ENCODE results near the gene OXER1. TPM values are rescaled to one million over a fixed set of nuclear protein-coding genes. Genes with fewer than 3 reads are reported as not detected.

OXER1 gene, protein sequence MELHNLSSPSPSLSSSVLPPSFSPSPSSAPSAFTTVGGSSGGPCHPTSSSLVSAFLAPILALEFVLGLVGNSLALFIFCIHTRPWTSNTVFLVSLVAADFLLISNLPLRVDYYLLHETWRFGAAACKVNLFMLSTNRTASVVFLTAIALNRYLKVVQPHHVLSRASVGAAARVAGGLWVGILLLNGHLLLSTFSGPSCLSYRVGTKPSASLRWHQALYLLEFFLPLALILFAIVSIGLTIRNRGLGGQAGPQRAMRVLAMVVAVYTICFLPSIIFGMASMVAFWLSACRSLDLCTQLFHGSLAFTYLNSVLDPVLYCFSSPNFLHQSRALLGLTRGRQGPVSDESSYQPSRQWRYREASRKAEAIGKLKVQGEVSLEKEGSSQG
- total RNA-seq (2014; rRNA removed; shearing (Covaris generic); ENCODE audit: low replicate concordance): not detected in 2 replicates

DNA sequence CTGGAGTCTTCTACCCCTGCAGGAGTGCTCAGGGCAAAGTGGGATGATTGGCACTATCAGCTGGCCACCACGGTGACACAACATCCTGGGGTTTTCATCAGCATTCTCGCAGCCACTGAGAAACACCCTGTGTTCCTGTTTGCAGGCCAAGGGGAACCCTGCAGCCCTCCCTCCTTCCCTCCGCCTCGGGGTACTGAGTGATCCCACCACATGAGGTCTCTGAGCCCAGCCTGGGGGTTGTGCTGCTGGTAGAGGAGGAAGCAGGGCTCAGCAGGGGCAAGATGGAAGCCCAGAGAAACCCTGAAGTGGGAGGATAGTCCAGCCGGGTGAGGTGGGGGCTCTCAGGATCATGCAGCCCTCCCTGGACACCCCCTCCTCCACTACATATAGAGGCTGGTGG, at the start of gene OXER1:
Gene OXER1 (minus strand): TSS at position 40 of the 400 bp plus-strand sequence. CDS start 73 bp downstream, outside the sequence.
- in situ Hi-C loops (cut with HindIII; ENCODE audit: low pct_unique_long_range_greater_than_20kb, low sequenced_read_pairs): no loop called here
- DNase-seq (ENCODE audit: low read depth): no peak

DNA sequence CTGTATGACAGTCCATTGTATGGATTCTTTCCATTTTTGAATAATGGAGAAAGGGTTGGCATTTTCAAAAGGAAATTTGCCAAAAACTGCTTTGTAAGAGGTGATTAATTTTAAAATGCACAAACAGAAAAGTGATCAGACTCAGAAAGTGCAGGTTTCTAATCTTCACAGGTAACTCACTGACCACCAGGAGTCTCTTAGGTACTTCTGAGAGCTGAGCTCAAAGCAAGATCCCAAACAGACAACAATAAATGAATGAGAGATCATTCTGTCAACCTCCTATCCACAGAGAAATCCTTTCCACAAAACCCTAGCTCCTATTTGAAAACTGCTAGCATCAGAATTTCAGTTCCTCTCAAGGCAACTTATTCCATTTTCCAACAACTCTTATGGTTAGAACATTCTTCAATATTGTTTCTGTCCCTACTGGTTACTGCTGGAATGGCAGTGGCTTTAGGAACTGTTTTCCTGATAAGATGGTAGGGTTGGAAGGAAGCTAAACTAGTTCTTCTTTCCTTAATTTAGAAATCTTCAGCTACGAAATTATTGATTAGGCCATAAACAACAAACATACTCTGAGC, 49.1 kb upstream of the OXER1 start:
- peak; percentile 55 for DNase-seq (ENCODE audit: low read depth)
- in situ Hi-C loops (cut with HindIII; ENCODE audit: low pct_unique_long_range_greater_than_20kb, low sequenced_read_pairs): loop anchor here (10.0 kb wide), 1 partner anchor 652 kb away; no protein-coding TSS in a partner anchor

DNA sequence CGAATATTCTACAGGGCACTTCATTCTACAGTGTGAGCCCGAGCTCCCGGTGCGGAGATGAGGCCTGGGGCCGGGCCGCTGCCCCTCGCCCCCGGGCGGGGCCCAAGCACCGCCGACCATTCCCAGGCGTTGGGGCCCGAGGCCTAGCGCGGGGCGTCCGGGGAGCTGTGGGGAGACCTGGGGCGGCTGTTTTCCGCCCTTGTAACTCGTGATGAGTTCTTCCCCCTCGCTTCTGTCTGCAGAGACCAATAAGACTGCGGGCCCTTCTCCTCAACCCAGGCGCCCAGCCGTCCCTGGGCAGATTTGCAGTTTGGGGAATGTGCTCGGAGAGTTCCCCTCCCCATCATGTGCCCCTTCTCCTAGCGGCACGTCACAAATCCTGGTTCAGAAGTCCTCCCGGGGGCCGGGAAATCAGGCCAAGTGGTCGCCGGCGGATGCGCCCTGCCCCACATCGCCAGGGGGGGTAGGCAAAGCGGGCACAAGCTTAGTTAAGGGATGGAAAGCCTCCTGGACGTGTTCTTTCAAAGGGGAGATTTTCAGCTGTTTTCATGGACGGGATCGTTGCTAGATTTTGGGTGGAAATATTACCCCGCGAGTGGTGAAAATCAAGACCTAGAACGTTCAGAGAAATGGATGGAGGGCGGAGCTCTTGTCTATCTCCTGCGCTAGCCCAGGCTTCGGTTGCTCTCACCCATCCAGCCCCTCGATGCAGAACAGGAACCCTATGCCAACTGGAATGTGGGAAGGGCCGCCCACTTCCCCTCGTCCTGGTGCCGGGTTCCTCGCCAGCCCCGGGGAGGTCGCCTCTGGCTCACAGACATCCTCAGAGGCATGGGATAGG, 47.3 kb upstream of the OXER1 start:
- no peak for DNase-seq (ENCODE audit: low read depth)
- in situ Hi-C loops (cut with HindIII; ENCODE audit: low pct_unique_long_range_greater_than_20kb, low sequenced_read_pairs): loop anchor here (10.0 kb wide), 1 partner anchor 654 kb away; no protein-coding TSS in a partner anchor

DNA sequence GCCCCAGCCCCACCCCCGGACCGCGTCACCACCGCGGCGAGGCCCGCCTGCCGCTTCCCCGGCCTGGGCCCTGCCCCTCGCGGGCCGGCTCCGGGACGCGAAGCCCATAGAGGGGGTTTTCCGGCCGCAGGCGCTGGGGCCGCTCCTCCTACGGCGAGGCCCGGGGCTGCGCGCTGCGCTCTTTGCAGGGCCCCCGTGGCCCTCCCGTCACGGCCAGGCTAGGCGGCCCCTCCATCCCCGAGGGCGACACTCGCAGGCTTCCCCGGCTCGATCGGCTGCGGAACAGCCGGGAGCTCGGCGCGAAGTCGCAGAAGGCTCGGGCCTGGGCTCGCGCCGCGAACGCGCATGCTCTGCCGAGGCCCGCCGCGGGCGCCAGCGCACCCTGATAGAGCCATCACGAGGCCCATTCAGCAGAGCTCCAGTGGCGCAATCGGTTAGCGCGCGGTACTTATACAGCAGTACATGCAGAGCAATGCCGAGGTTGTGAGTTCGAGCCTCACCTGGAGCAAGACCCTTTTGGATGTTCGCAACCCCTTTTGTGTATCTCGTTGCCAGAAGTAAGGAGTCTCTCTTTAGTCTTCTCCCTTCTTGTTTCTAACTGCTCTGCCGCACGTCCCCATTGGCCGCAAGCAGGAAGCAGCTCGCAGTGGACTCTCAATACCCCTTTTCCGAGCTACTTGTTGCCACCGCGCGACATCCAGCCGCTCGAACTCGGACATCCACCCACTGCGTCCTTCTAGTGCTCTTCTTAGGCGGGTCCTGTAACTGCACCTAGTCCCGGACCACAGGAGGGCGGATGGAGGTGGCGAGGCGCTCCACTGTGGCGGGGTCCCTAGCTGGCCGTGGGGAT, 46.4 kb upstream of the OXER1 start:
- in situ Hi-C loops (cut with HindIII; ENCODE audit: low pct_unique_long_range_greater_than_20kb, low sequenced_read_pairs): loop anchor here (10.0 kb wide), 1 partner anchor 654 kb away; no protein-coding TSS in a partner anchor

DNA sequence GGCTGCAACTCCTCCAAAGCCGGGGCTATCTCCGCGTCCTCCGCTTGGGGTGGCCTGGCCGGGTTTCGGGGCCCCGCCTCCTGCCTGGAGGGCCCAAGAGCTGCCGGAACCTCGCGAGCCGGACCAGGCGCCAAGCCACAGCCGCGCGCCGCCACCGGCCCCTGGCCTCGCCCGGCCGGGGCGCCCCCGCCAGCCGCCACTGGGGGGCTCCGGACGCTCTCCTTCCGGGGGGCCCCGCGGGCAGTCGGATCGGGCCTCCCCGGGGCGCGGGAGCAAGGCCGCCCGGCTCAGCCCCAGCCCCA, 45.8 kb upstream of the OXER1 start:
- in situ Hi-C loops (cut with HindIII; ENCODE audit: low pct_unique_long_range_greater_than_20kb, low sequenced_read_pairs): loop anchor here (10.0 kb wide), 1 partner anchor 655 kb away; no protein-coding TSS in a partner anchor
- DNase-seq (ENCODE audit: low read depth): peak; percentile 73

More for the DNA sequence above, 46.4 kb upstream of the OXER1 start:
- peak; percentile 94 for DNase-seq (ENCODE audit: low read depth)

DNA sequence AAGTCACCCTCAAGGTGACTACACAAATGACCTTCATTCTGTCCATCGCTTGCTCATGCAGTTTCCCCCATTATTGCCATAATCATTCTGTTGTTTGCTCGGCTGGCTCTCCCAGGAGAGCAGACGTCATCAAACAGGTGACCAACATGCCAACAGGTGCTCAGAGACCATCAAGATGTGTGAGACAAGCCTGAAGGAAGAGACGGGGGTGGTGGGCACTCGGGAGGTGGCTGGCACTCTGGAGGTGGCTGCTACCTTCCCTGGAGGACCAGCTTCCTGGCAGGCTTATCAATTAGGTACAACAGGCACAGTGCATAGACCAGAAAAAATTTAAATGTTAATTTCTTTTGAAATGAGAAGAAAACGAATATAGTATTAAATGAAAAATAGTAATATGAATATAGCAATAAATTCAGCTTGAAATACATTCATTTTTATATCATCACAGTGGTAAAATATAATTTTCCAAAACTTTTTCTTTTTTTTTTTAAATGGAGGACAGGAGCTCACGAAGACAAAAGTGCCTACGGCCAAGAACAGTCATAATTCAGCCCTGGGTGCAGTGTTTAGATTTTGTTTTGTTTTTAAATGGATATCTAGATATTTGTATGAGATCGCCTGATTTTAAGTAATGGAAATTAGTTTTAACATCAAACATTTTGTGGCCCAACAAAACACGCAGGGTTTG, 45.3 kb upstream of the OXER1 start:
- in situ Hi-C loops (cut with HindIII; ENCODE audit: low pct_unique_long_range_greater_than_20kb, low sequenced_read_pairs): no loop called here
- no peak for DNase-seq (ENCODE audit: low read depth)

DNA sequence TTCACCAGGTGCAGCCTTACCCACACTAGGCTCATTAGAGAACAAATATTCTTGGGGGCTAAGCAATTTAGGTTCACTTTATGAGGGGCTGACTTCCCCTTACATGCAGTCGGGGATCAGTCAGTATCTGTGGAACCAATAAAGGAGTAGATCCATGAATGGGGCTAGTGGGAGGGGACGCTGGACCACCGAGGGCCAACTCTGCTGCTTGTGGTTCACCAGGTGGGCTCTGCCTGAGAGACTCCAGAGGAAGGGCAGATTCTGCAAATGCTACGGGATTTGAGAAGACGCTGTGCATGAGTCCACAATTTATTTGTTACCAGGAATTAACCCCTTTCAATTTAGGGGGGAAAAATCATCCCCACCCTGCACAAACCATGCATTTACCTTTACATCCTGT, 44.4 kb upstream of the OXER1 start:
- in situ Hi-C loops (cut with HindIII; ENCODE audit: low pct_unique_long_range_greater_than_20kb, low sequenced_read_pairs): no loop called here
- DNase-seq (ENCODE audit: low read depth): no peak

DNA sequence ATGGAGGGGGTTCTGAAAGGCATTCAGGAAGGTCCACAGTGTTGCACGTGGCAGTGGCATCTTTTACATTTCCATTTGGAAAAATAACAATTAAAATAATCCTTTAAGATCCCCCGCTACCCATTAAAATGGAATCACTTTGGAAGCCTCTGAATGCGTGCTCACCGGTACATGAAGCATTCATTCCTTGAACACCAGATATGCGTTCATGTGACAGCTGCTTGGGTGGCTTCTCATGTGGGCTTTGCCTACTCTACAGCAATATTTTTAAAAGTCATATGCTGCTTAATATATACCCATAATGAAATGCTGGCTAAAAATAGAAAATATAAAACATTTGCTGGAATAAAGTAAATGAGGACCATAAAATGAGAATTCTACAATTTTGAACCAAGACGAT, 42.9 kb upstream of the OXER1 start:
- in situ Hi-C loops (cut with HindIII; ENCODE audit: low pct_unique_long_range_greater_than_20kb, low sequenced_read_pairs): no loop called here
- no peak for DNase-seq (ENCODE audit: low read depth)

DNA sequence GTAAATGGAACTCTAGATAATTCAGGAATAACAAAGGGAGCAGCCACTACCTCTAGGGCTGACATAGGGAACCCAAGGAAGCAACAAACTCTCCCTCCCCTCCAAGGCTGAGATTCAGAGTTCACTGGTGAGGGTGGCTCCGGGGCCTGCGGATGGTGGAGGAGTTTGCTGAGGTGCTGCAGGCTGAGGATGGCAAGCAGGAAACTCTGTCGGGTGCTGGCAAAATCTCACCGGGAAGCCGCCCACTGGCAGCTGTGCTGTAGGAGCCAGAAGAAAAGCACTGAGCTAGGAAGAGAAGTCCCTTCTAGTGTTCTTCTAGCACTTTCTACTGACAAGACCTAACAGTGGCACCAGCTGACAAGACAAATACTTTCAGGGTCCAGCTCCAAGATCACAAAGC, 41.0 kb upstream of the OXER1 start:
- no peak for DNase-seq (ENCODE audit: low read depth)
- in situ Hi-C loops (cut with HindIII; ENCODE audit: low pct_unique_long_range_greater_than_20kb, low sequenced_read_pairs): no loop called here

DNA sequence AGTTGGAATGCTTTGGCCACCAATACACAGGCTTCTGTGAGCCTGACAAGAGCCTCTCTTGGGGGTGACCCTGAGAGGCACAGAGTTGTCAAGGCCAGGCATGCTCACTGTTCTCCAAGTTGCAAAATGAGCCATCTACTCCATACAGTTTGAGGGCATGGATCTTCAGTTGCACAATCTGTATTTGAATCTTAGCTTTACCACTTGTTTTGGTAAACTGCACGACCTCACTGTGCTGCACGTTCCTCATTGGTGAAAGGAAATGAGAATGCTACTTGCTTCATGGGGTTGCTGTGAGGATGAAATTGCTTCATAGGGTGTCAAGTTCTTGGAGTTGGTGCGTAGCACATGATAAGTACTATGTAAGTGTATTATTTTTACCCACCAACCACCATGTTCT, 40.4 kb upstream of the OXER1 start:
- DNase-seq (ENCODE audit: low read depth): no peak
- in situ Hi-C loops (cut with HindIII; ENCODE audit: low pct_unique_long_range_greater_than_20kb, low sequenced_read_pairs): no loop called here

DNA sequence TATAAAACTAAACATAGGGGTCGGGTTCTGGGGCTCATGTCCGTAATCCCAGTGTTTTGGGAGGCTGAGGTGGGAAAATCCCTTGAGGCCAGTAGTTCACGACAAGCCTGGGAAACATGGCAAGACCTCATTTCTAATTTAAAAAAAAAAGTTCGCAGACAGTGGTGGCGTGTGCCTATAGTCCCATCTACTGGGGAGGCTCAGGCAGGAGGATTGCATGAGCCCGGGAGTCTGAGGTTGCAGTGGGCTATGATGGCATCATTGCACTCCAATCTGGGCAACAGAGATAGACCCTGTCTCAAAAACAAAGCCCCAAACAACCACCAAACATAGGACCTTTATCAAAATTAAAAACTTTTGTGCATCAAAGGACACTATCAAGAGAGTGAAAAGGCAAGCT, 38.2 kb upstream of the OXER1 start:
- no peak for DNase-seq (ENCODE audit: low read depth)
- in situ Hi-C loops (cut with HindIII; ENCODE audit: low pct_unique_long_range_greater_than_20kb, low sequenced_read_pairs): no loop called here

DNA sequence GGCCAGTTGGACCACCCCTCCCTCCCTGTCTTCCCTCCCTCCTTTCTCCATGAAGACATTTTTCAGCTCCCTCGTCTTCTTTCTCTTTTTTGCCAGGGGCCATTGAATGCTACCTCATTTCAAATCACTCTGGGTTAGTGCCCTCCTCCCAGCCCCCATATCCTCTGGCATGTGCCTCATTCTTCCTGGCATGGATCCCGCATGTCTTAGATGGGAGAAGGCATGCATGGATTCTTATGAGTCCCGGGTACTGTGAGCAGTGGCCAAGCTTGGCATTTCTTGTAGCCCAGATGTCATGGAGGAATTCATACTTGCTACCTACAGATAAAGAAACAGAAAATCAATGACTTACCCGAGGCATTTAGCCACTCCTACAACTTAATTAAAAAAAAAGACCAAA, 37.4 kb upstream of the OXER1 start:
- no peak for DNase-seq (ENCODE audit: low read depth)
- in situ Hi-C loops (cut with HindIII; ENCODE audit: low pct_unique_long_range_greater_than_20kb, low sequenced_read_pairs): no loop called here

DNA sequence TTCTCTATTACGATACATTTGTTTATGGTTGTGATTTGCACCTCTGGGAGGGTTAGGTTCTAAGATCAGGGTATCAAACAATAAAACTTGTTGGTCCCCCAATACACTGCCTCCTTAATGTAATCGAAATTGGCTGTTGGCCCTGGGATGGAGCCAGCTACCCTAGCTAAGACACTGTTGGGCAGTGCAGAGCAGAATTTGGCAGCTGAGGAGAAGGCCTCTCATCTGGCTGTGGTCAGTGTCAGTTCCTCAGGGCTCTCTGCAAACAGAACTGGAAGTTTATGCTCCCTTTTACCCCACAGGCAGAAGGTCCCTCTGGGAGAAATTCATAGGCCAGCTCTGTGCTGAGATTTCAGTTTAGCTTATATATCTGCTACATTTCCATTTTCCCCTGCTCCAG, 37.0 kb upstream of the OXER1 start:
- in situ Hi-C loops (cut with HindIII; ENCODE audit: low pct_unique_long_range_greater_than_20kb, low sequenced_read_pairs): no loop called here
- no peak for DNase-seq (ENCODE audit: low read depth)

DNA sequence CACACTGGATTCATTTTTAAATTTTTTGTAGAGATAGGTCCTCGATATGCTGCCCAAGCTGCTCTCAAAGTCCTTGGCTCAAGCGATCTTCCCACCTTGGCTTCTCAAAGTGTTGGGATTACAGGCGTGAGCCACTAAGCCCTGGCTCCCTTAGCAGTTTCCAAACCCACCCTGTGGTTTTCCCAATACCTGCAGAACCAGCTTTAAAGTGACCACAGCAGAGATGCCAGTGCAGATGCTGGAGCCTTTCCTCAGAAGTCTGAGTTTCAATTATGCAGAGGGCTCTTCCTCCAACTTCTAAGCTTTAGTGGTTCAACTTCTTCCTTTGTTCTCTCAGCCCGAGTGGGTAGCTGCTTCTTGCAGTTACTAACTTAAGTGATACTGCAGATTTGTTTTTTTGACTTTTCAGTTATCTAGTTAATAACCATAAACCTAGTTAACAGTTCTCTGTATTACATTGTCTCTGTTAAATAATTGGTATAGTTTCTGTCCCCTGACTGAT, 36.6 kb upstream of the OXER1 start:
- in situ Hi-C loops (cut with HindIII; ENCODE audit: low pct_unique_long_range_greater_than_20kb, low sequenced_read_pairs): no loop called here
- DNase-seq (ENCODE audit: low read depth): no peak

DNA sequence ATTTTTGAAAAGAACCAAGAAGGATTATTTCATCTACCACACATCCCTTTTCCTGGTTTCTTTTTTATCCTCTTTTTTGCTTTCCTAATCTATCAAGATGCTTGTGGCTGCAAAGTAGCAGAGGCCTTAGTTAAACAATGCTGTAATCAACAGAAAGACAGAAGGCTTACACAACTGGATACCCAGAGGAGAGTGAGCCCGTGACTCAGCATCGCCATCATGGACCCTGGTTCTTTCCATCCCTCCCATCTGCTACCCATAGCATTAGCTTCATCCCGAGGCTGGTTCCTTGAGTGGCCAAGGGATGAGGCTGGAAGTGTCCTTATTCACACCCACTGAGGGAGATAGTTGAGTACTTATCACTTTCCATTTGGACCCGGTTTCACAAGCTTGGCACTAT, 35.9 kb upstream of the OXER1 start:
- DNase-seq (ENCODE audit: low read depth): no peak

DNA sequence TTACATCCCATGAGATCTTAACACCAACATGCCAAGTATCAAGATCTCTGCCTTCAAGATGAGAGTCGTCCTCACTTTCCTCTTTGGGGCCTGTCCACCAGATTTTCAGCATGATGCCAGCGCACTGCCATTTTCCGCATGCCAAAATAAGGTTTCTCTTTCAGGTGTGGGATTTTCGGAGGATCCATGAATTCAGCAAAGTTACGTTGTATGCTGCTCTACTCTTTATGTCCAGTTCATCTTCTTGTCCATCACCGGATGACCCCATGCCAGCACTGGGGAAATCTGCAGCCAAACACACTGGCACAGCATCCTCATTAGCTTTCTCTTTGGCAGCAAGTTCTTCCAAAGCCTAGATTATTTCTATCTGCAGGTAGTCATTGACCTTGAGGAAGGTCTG, 33.3 kb upstream of the OXER1 start:
- DNase-seq (ENCODE audit: low read depth): no peak

More for the DNA sequence above, 35.9 kb upstream of the OXER1 start:
- in situ Hi-C loops (cut with HindIII; ENCODE audit: low pct_unique_long_range_greater_than_20kb, low sequenced_read_pairs): no loop called here

DNA sequence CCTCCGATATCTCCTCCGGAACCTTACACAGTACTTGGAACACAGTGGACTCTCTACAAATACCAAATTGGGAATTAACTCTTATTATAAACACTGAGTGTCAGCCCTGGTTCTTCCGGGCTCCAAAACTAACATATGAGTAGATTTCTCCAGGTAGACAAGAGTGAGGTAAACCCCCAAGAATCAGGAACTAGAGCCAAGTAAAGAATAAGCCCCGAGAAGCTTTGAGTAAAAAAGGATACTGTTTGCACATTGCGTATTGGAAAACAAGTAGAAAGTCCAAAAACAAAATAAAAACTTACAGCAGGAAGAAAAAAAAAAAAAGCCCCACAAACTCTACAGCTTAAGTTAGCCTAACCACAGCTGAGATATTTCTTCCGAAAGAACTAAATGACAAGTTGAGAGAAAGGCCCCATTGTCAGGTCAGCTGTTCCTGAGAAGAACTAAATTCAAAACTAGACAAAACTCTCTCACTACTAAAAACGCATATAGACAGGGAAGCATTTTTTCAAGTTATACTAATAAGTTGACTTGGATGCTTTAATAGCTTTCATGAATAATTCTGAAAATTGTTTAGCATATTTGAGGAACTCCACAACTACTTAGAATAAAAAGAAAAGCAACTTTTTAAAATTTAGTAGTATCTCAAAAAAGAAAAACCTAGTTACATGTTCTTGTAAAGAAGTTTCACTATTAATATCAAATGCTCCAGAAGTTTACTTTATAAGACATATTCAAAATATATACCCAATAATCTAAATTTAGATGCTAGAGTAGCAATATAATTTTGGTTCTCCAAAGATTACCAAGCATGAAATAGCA, 32.7 kb upstream of the OXER1 start:
- in situ Hi-C loops (cut with HindIII; ENCODE audit: low pct_unique_long_range_greater_than_20kb, low sequenced_read_pairs): no loop called here
- no peak for DNase-seq (ENCODE audit: low read depth)

More for the DNA sequence above, 33.3 kb upstream of the OXER1 start:
- in situ Hi-C loops (cut with HindIII; ENCODE audit: low pct_unique_long_range_greater_than_20kb, low sequenced_read_pairs): no loop called here

Data from Caki2 (cell line).